GF-D8 (cell line): ENCODE data around the gene KDM3A.
A peak's percentile ranks its signal among the peaks of the same experiment; 100 is the strongest.

Experiments used
- DNase-seq: peaks from one replicate; lab custom pipeline; 2025; lab: John Stamatoyannopoulos, UW

The KDM3A gene

GRCh38 chr2:86430368-86430767 lies 10.8 kb upstream of the KDM3A start:
- no peak for DNase-seq

DNA sequence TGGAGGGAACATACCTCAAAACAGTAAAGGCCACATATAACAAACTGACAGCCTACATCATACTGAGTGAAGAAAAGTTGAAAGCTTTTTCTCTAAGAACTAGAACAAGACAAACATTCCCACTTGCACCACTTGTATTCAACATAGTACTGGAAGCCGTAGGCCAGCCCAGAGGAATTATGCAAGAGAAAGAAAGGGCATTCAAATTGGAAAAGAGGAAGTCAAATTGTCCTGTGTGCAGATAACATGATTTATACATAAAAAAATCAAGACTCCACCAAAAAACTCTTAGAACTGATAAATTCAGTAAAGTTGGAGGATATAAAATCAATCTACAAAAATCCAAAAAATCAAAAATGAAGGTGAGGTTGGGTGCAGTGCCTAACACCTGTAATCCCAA lies 8.0 kb upstream of the KDM3A start:
- peak; percentile 24 for DNase-seq

DNA sequence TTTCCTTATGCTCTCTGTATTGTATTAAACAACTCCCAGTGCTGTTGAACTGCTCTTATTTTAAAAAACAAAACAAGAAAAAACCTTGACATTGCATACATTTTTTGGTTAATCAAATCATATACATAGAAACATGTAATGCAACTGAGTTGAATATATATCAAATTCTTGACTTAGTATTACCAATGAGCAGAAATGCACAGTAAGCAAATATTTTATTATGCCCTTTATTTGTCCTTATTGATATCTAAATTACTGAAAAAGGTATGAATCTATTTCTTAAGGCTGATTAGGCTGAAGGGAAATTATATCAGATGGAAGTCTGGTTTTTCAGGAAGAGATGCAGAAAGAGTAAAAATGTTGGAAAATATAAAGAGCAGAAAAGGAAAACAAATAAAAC lies 6.9 kb upstream of the KDM3A start:
- no peak for DNase-seq

DNA sequence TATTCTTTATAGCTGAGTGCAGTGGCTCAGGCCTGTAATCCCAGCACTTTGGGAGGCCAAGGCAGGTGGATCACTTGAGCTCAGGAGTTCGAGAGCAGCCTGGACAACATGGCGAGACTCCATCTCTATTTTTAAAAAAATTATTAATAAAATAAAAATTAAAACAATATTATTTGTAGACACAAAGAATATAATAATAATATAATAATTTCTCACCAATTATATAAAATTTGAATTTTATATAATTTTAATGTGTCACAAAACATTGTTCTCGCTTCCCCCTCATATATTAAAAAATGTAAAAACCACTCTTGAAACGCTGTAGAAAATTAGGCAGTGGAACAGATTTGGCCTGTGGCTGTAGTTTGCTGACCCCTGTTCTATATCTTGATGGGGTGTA lies 5.6 kb upstream of the KDM3A start:
- DNase-seq, result no peak

DNA sequence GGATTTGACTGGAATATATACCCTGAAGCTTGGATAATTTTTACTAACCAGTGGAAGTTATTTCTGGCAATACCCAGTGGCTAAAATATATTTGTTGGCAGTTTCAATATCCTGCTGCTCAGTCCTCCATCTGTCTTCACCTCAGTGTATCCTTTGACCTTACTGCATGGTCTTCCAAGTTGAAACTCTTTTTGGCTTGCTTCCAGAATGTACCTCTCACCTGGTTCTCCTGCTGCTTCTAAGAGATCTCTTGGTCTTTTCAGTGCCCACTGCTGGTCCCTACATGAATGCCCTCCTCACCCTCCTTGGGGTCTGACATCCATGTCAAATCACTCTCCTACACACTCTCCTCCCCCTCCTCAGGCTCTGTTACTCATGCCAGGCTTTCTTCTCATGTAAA lies 4.8 kb upstream of the KDM3A start:
- no peak for DNase-seq

GRCh38 chr2:86439879-86440630 lies 1.1 kb upstream of the KDM3A start:
- DNase-seq, result no peak

GRCh38 chr2:86441392-86441881 lies 266 bp downstream of the KDM3A start:
- DNase-seq, result no peak

- peak; percentile 37 for DNase-seq
Observed at GRCh38 chr2:86441882-86442641, 891 bp downstream of the KDM3A start.

DNA sequence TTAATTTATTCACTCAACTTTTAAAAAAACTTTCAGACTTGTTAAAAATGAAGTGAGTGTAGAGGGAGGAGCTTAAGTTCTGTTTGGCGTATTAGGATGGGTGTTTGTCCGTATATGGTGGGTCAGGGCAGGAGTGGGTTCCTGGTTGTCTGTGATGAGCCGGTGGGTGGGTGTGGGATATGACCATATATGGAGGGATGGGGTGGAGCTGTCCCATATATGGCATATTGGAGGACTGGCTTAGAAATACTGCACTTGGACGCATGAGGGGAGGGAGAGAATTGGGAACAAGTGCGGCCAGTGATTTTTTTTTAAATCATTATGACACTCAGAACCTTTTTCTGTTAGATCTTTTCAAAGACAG lies 1.5 kb downstream of the KDM3A start:
- peak; percentile 42 for DNase-seq

- no peak for DNase-seq
Observed at GRCh38 chr2:86443631-86444350, 2.6 kb downstream of the KDM3A start.

DNA sequence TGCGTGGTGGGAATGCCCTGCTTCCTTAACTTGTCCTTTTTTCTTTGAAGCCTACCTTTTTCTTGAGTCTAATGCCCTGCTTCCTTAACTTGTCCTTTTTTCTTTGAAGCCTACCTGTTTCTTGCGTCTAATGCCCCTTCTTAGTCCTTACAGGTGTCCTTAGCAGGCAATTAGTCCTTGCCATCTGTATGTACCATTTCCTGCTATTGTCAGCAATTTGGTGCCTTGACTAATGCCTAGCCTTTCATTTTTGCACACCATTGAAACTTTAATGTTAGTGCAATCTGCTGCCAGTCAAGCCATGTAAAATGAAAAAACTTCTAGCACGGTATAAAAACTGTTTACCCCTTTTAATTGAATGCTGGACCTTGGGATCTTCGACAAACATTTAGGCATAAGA lies 4.3 kb downstream of the KDM3A start:
- no peak for DNase-seq

DNA sequence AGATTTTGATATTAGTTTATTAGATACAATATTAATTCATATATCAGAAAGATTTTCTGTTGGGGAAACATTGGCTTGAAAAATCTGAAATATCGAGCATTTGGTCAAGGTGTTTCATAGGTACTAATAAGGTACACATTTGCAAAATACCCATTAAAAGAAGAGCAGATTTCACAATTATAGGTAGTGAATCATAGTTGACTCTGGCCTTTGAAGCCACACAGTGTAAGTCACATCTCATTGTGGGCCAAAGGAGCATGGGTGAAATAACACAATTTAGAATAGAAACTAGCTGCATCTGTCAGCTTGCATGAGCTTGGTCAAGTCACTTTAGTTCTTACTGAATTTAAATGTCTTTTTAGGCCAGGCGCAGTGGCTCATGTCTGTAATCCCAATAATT lies 4.9 kb downstream of the KDM3A start:
- no peak for DNase-seq

DNA sequence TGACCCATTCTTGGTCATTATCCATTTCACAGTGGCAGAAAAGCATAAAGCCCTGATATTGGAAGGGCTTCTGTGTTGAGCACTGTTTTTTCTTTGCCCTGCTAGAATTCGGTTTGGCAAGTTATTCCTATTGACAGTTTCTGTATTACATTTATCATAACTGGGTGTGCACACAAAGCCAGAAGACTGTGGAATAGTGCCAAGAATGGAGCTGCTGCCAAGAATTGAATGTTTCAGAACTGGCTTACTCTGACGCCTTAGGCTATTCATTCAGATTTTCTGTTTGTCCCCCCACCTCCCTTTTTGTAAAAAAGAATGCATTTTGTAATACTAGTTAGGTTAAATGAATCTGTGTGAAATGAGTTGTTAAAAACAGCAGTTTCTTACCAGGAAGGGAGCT lies 12.7 kb downstream of the KDM3A start:
- DNase-seq, result no peak

DNA sequence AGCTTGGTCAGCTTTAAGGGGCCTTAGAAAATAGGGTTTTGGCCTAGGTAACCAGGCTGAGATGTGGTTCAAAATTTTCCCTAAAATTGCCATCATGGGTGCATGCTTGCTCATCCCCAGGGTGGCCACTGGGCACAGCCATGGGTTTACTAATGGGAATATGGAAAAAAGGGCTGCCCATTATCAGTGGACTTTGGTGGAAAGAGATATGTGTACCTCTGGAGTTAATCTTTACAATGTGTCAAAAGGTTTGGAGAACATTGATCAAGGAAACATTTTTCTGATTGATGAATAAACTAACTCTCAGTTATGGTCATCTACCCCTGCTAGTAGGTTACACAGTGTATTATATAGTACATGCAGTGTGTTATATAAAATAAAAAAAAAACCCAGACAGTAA lies 13.1 kb downstream of the KDM3A start:
- no peak for DNase-seq

- no peak for DNase-seq
Observed at GRCh38 chr2:86455181-86455580, 14.0 kb downstream of the KDM3A start.

- DNase-seq, result no peak
Observed at GRCh38 chr2:86461042-86461743, 20.0 kb downstream of the KDM3A start.

DNA sequence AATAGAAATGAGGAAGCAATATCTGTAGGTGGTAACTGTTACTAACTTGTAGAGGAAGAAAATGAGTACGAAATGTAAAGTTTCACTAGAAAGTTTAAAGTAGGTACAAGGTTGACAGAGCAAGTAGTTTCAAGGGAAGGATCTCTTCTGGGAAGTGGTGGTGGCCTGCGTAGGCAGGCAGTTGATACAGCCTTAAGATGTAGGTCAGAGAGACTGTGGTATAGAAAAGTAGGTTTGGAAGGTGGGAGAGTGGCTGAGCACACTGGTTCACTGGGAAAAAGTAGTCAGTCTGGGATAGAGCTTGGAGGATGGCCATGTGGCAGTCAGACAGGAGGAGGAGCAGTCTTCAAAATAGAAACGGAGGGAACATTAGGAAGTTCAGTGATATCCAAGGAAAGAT lies 23.5 kb downstream of the KDM3A start:
- no peak for DNase-seq

DNA sequence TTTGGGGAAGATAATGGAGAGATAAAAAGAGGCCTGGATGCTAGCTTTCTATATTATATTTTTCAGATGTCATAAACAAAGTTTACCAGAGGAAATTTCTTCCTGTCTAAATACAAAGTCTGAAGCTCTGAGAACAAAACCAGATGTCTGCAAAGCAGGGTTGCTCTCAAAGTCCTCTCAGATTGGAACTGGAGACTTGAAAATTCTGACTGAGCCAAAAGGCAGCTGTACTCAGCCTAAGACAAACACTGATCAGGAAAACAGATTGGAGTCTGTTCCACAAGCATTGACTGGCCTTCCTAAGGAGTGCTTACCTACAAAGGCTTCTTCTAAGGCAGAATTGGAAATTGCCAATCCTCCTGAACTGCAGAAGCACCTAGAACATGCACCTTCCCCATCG lies 25.1 kb downstream of the KDM3A start:
- DNase-seq, result no peak

DNA sequence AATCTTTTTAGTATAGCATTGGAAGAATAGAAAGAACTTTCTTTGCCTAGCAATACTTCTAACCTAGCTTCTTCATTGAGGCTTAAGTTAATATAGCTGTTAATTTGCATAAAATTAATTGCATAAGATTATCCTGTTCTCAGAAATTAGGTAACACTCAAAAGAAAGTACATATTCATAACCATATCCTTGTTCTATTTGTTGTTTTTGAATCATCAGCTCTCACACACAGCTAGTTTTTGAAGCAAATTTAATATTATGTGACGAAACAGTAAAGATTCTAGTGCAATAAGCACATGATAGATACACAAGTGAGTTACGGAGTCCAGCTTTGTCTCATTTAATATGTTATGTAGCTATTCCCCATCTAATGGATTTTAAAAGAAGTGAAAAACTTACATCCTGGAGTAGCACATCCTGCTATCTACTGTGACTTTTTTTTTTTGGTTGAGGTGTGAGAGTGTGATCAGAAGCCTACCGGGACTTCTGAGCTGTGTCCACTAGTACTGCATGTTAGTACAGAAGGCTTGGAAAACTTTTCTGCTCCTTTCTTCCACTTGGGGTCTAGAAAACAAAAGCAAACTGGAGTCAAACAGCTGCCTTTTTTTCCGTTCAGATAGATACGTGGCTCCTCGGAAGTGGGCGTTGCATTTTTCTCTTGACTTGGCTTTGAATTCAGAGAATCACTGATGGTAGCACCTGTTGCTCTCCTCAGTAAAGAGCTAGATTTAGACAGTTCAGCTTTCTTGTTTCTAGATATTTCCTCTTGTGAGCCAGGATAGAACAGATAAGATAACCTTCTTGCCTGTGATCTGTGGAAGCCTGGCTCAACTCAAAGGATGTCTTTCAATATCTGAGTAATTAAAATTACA lies 27.2 kb downstream of the KDM3A start:
- no peak for DNase-seq

GRCh38 chr2:86470890-86471289 lies 29.7 kb downstream of the KDM3A start:
- DNase-seq, result no peak

DNA sequence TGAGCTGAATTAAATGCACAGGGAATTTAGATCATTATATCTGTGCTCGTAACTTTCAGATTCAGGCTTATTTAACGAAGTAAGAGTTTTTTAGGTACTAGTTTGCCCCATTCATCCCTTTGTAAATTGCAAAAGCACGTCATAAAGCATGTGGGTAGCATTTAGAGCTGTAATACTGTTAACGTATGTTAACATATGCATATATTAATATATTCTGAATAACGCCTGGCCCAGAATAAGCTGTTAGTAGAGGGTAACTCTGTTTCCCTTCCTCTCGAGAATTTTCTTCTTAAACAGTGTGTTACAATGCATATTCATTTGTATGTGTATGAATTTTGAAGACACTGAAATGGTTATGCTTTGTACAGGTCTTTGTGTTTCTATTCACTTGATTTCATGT lies 30.5 kb downstream of the KDM3A start:
- no peak for DNase-seq
